ENCODE measurements around the gene RAB3IL1. TPM values are rescaled to one million over a fixed set of nuclear protein-coding genes. Genes with fewer than 3 reads are reported as not detected.
A peak's percentile ranks its signal among the peaks of the same experiment; 100 is the strongest.
"Not testable (repeated sequence)": the region's sequence is repeated elsewhere in the genome, so short reads cannot be mapped to it uniquely, and the experiment has no call there.

The RAB3IL1 gene
- total RNA-seq, 2 experiments from 2014 or later: not detected

GRCh38 chr11:61954851-61955421 lies 37.6 kb upstream of the RAB3IL1 start:
- H3K27ac Mint-ChIP-seq: peak overlapping the region; percentile 20
- H3K4me1 Mint-ChIP-seq (ENCODE audit: low read depth): peaks cover 5% of the 10 kb centered on the region
- no peak for TF ChIP-seq CTCF (IDR thresholded peaks at IDR 0.05)
- DNase-seq: peak in 2 of 14 experiments; percentile 66 to 71
- Histone ChIP-seq H3K4me3 (ENCODE audit: low read length) (peak overlapping the region; percentile 16), H3K9me3 (ENCODE audit: control insufficient read depth in 1 of 2, insufficient read depth in 1 of 2, low read length in 2 of 2) (peaks cover 0 to 13% of the 10 kb centered on the region in 2 experiments), H3K27ac (ENCODE audit: low read depth in 1 of 2, low read length in 2 of 2) (no peak overlapping the region), H3K4me1 (ENCODE audit: insufficient read depth, low read length) (peaks cover 16% of the 10 kb centered on the region), H3K36me3 (ENCODE audit: insufficient read depth, low read length) (no peaks in the 10 kb centered on the region), H3K27me3 (ENCODE audit: control insufficient read depth in 1 of 2, insufficient read depth in 2 of 2, low read length in 2 of 2) (peaks cover 14 to 27% of the 10 kb centered on the region in 2 experiments)
- no peaks in the 10 kb centered on the region for H3K36me3 Mint-ChIP-seq (ENCODE audit: low read depth)
- H3K4me3 Mint-ChIP-seq: no peak overlapping the region
- ATAC-seq (ENCODE audit: poor library complexity): peak; percentile 28
- intact Hi-C loops (cut with DNase I, micrococcal nuclease): no loop called here
- ChIA-PET CTCF (interaction anchor here (1.4 kb wide), 1 partner anchor 127 kb away, joined by 9 read pairs; no protein-coding TSS in a partner anchor), POLR2A (interaction anchor here (0.6 to 1.5 kb wide), 4 partner anchors 9 to 71 kb away, joined by 3 to 6 read pairs (median 4); partner anchors contain the start of gene FTH1)
- H3K27me3 Mint-ChIP-seq: peaks cover 34% of the 10 kb centered on the region
- no peaks in the 10 kb centered on the region for H3K9me3 Mint-ChIP-seq

GRCh38 chr11:61954106-61954850 lies 36.9 kb upstream of the RAB3IL1 start:
- POLR2A ChIA-PET: interaction anchor here (0.6 to 1.5 kb wide), 4 partner anchors 10 to 71 kb away, joined by 3 to 6 read pairs (median 4); partner anchors contain the start of gene FTH1
- Mint-ChIP-seq H3K27ac (no peak overlapping the region), H3K27me3 (peaks cover 39% of the 10 kb centered on the region), H3K4me3 (no peak overlapping the region), H3K9me3 (no peaks in the 10 kb centered on the region), H3K36me3 (ENCODE audit: low read depth) (no peaks in the 10 kb centered on the region), H3K4me1 (ENCODE audit: low read depth) (peaks cover 5% of the 10 kb centered on the region)
- Histone ChIP-seq H3K9me3 (ENCODE audit: control insufficient read depth in 1 of 2, insufficient read depth in 1 of 2, low read length in 2 of 2) (peaks cover 0 to 13% of the 10 kb centered on the region in 2 experiments), H3K4me1 (ENCODE audit: insufficient read depth, low read length) (peaks cover 17% of the 10 kb centered on the region), H3K4me3 (ENCODE audit: low read length) (no peak overlapping the region), H3K36me3 (ENCODE audit: insufficient read depth, low read length) (no peaks in the 10 kb centered on the region), H3K27me3 (ENCODE audit: control insufficient read depth in 1 of 2, insufficient read depth in 2 of 2, low read length in 2 of 2) (peaks cover 14 to 27% of the 10 kb centered on the region in 2 experiments), H3K27ac (ENCODE audit: low read depth in 1 of 2, low read length in 2 of 2) (no peak overlapping the region)
- CTCF ChIA-PET: interaction anchor here (1.4 kb wide), 1 partner anchor 128 kb away, joined by 9 read pairs; no protein-coding TSS in a partner anchor
- intact Hi-C loops (cut with DNase I, micrococcal nuclease): no loop called here
- DNase-seq (peak in 1 of 14 experiments; percentile 26), ATAC-seq (ENCODE audit: poor library complexity) (no peak)
- no peak for TF ChIP-seq CTCF (IDR thresholded peaks at IDR 0.05)

- DNase-seq; intact Hi-C loops (cut with DNase I, micrococcal nuclease); H3K4me3 ChIP-seq (ENCODE audit: low read length); H3K36me3 Mint-ChIP-seq (ENCODE audit: low read depth); H3K4me1 Mint-ChIP-seq (ENCODE audit: low read depth); H3K4me3 Mint-ChIP-seq; H3K36me3 ChIP-seq (ENCODE audit: insufficient read depth, low read length); ATAC-seq (ENCODE audit: poor library complexity); H3K27ac ChIP-seq (ENCODE audit: low read depth in 1 of 2, low read length in 2 of 2); H3K9me3 Mint-ChIP-seq; H3K27ac Mint-ChIP-seq: not testable (repeated sequence)
- CTCF ChIA-PET: interaction anchor here (1.2 kb wide), 1 partner anchor 128 kb away, joined by 3 read pairs; no protein-coding TSS in a partner anchor
- H3K27me3 Mint-ChIP-seq: peaks cover 39% of the 10 kb centered on the region
- POLR2A ChIA-PET: interaction anchor here (1.2 kb wide), 1 partner anchor 14 kb away, joined by 4 read pairs; the partner anchor contains the start of gene FTH1
- peaks cover 14 to 27% of the 10 kb centered on the region in 2 experiments for H3K27me3 ChIP-seq (ENCODE audit: control insufficient read depth in 1 of 2, insufficient read depth in 2 of 2, low read length in 2 of 2)
- peaks cover 17% of the 10 kb centered on the region for H3K4me1 ChIP-seq (ENCODE audit: insufficient read depth, low read length)
- peaks cover 0 to 13% of the 10 kb centered on the region in 2 experiments for H3K9me3 ChIP-seq (ENCODE audit: control insufficient read depth in 1 of 2, insufficient read depth in 1 of 2, low read length in 2 of 2)
Observed at GRCh38 chr11:61953632-61954031, 36.3 kb upstream of the RAB3IL1 start.
